Measurements from ENCODE around the gene LINC01488.

Gene LINC01488

GRCh38 chr11:69540118-69541000, 58.9 kb downstream of the LINC01488 start:
- TF ChIP-seq ZNF70 (CRISPR knock-in tag; IDR thresholded peaks at IDR 0.05), result no peak
- no peak for TF ChIP-seq ESRRG (CRISPR knock-in tag; IDR thresholded peaks at IDR 0.05)
- TF ChIP-seq ZNF565 (CRISPR knock-in tag; conservative IDR thresholded peaks at IDR 0.05; ENCODE audit: low read depth), result no peak
- no peak for ATAC-seq

- TF ChIP-seq POU6F1 (CRISPR knock-in tag; IDR thresholded peaks at IDR 0.05; ENCODE audit: borderline replicate concordance, low read depth), result no peak
- no peak for TF ChIP-seq TOX (CRISPR knock-in tag; IDR thresholded peaks at IDR 0.05; ENCODE audit: borderline replicate concordance)
- no peak for TF ChIP-seq ZFP30 (CRISPR knock-in tag; IDR thresholded peaks at IDR 0.05)
- no peak for TF ChIP-seq PATZ1 (CRISPR knock-in tag; IDR thresholded peaks at IDR 0.05; ENCODE audit: borderline replicate concordance)
- no peak for TF ChIP-seq PPARA (CRISPR knock-in tag; IDR thresholded peaks at IDR 0.05; ENCODE audit: borderline replicate concordance)
- TF ChIP-seq ESRRG (CRISPR knock-in tag; IDR thresholded peaks at IDR 0.05), result no peak
- TF ChIP-seq ZNF565 (CRISPR knock-in tag; conservative IDR thresholded peaks at IDR 0.05; ENCODE audit: low read depth), result no peak
- no peak for TF ChIP-seq RARB (CRISPR knock-in tag; IDR thresholded peaks at IDR 0.05)
- no peak for TF ChIP-seq TCF4 (CRISPR knock-in tag; IDR thresholded peaks at IDR 0.05; ENCODE audit: borderline replicate concordance)
- no peak for TF ChIP-seq ISL1 (CRISPR knock-in tag; IDR thresholded peaks at IDR 0.05)
- no peak for TF ChIP-seq BACH2 (CRISPR knock-in tag; IDR thresholded peaks at IDR 0.05; ENCODE audit: borderline replicate concordance)
- TF ChIP-seq CREB5 (CRISPR knock-in tag; IDR thresholded peaks at IDR 0.05; ENCODE audit: low read depth), result no peak
- no peak for TF ChIP-seq SNAI2 (CRISPR knock-in tag; IDR thresholded peaks at IDR 0.05)
- TF ChIP-seq ZNF70 (CRISPR knock-in tag; IDR thresholded peaks at IDR 0.05), result no peak
- TF ChIP-seq ARNTL (CRISPR knock-in tag; IDR thresholded peaks at IDR 0.05; ENCODE audit: borderline replicate concordance, low read depth), result no peak
- no peak for TF ChIP-seq ZNF8 (CRISPR knock-in tag; IDR thresholded peaks at IDR 0.05)
- TF ChIP-seq TSHZ2 (CRISPR knock-in tag; IDR thresholded peaks at IDR 0.05), result no peak
- TF ChIP-seq CSRNP3 (CRISPR knock-in tag; IDR thresholded peaks at IDR 0.05), result no peak
Observed at GRCh38 chr11:69541001-69541285, 59.5 kb downstream of the LINC01488 start.

GRCh38 chr11:69541501-69542313, 60.2 kb downstream of the LINC01488 start:
- no peak for TF ChIP-seq TSHZ2 (CRISPR knock-in tag; IDR thresholded peaks at IDR 0.05)
- TF ChIP-seq ARNTL (CRISPR knock-in tag; IDR thresholded peaks at IDR 0.05; ENCODE audit: borderline replicate concordance, low read depth), result no peak
- no peak for TF ChIP-seq BACH2 (CRISPR knock-in tag; IDR thresholded peaks at IDR 0.05; ENCODE audit: borderline replicate concordance)
- no peak for TF ChIP-seq ISL1 (CRISPR knock-in tag; IDR thresholded peaks at IDR 0.05)
- no peak for TF ChIP-seq ZNF8 (CRISPR knock-in tag; IDR thresholded peaks at IDR 0.05)
- TF ChIP-seq ESRRG (CRISPR knock-in tag; IDR thresholded peaks at IDR 0.05), result no peak
- TF ChIP-seq OSR1 (CRISPR knock-in tag; IDR thresholded peaks at IDR 0.05), result no peak
- no peak for TF ChIP-seq SNAI2 (CRISPR knock-in tag; IDR thresholded peaks at IDR 0.05)
- no peak for TF ChIP-seq ZC3H10 (CRISPR knock-in tag; IDR thresholded peaks at IDR 0.05)
- ATAC-seq, result peak; percentile 38

More at GRCh38 chr11:69541001-69541285, 59.5 kb downstream of the LINC01488 start:
- no peak for ATAC-seq
